Mesenteric fat pad (tissue), 1 donor: ENCODE data around the gene ZSCAN5C. TPM values are rescaled to one million over a fixed set of nuclear protein-coding genes. Genes with fewer than 3 reads are reported as not detected.
A peak's percentile ranks its signal among the peaks of the same experiment; 100 is the strongest.
"Not testable (repeated sequence)": the region's sequence is repeated elsewhere in the genome, so short reads cannot be mapped to it uniquely, and the experiment has no call there.

Experiments used
- DNase-seq: peaks from one replicate; pipeline ENCODE4 v3.0.0-alpha.2; 2020; ENCODE audit warnings: low spot score
- total RNA-seq: library from RNA; stranded (reverse); fragmentation: NEBNext Ultra II Directional; extraction: Animal tissue kit (Norgen Biotek cat#: 25700); gene quantifications from one replicate; pipeline ENCODE4 v1.2.1, GENCODE V29; 2021
- donor health status: DM: yes; HTN: yes; CAD: no.

The ZSCAN5C gene
- total RNA-seq, 1 donor from 2014 or later = not detected

DNA sequence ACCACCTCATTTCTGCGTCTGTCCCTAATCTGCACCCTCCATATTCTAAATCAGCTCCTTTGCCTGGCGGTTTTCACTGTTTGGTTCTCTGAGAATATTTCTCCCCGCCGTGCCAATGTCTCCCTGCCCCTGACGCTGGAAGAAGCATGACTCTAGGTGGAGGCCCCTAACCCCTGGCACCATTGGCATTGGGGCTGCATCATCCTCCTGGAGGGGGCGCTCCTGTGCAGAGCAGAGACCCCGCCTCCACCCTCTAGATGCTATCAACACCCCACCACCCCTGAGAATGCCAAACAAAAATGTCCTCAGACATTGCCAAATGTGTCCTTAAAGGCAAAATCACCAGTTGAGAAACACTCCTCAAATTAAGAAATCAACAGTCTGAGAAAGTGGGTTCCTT is 11.0 kb upstream of the ZSCAN5C start:
- no peak for DNase-seq

DNA sequence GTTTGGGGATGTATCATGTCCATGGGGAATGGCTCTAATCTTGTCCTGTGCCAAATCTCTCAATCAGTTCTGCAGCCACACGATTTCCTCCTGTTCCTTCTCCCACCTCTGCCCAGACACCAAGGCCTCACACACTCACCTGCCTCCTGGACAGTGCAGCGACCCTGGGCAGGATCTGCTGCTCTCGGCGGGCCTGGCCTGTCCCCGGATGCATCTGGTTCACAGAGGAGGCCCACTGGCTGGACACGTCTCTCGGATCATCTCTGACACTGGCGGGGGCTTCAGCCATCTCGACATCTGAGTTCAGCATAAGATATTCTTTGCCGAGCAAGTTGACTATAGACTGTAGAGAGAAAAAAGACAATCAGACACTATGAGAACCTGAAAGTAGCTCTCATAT is 10.4 kb upstream of the ZSCAN5C start:
- no peak for DNase-seq

DNA sequence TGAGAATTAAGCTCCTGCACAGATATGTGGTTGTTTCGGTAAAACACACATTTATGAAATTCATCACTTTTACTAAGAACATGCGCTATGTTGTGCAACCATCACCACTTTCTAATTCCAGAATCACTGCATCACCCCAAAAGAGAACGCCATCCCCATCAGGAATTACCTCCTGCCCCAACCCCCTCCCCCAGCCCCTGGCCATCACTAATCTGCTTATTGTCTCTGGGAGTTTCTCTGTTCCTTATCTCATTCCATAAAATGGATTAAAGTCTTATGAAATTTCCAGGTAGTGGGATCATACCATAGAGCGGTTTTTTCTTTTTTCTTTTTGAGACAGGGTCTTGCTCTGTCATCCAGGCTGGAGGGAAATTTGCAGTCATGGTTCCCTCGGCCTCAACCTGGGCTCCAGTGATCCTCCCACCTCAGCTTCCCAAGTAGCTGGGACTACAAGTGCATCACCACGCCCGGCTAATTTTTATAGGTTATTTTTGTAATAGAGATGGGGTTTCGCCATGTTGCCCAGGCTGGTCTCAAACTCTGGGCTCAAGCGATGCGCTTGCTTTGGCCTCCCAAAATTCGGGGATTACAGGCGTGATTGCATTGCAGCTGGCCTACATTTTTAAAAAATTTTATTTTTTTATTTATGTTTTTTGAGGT is 8.0 kb upstream of the ZSCAN5C start:
- no peak for DNase-seq

DNA sequence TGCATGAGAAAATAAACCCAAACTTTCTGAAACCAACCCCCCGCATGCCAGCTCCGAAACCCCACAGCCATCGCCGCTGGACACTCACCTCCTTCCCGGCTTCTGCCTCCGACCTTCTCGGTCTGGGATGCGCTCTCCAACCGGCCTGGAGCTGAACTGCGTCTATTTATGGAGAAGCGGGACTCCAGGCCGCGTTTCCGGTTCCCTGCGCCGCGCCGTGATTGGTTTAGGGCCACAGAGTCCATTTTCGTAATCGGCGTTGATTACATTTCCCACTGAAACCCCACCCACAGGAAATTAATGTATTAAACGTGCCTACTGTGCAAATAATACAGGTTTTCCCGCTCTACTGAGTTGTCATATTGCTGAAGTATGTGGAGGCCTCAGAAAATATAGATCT is 4.4 kb upstream of the ZSCAN5C start, which contains the start of gene ZSCAN5B:
Gene ZSCAN5B (minus strand): TSS at position 138 of the 400 bp plus-strand sequence. CDS start 4,731 bp downstream, outside the sequence.
- not testable (repeated sequence) for DNase-seq

DNA sequence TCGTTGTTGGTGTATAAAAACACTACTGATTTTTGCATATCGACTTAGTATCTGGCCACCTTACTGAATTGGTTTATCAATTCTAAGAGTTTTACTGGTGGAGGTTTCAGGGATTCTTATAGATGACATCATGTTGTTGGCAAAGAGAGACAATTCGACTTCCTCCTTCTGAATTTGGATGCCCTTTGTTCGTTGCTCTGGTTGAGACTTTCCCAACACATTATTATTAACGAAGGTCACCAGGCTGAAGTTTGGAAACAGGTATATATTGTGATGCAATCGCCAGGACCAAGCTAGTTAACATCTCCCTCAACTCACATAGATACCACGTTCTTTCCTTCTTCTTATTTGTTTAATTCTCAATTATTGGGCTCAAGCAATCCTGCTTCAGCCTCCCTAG is 2.4 kb upstream of the ZSCAN5C start:
- DNase-seq = no peak

DNA sequence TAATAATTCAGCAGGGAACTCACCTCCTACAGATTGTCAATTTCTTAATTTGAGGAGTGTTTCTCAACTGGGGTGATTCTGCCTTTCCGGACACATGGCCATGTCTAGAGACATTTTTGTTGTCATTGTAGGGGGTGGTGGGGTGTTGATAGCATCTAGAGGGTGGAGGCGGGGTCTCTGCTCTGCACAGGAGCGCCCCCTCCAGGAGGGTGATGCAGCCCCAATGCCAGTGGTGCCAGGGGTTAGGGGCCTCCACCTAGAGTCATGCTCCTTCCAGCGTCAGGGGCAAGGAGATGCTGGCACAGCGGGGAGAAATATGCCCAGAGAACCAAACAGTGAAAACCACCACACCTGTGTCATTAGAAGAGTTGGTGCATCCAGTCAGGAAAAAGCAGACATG is 5.5 kb downstream of the ZSCAN5C start:
- DNase-seq = peak; percentile 28

DNA sequence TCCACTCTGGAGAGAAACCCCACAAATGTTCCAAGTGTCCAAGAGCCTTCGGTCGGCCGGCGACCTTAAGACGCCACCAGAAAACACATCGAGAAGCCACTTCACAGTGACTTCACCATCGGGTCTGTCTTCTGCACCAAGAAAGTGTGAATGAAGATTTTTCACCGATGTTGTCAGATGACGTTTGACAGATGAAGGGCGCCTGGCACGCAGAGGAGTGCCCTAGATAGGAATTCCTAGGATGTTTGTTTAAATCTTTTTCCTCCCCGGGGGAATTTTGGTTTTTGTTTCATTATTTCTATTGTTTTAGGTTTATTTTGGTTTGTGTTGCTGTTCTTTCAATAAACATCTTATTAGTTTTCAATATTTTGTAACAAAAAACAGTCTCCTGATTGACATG is 7.0 kb downstream of the ZSCAN5C start:
- DNase-seq = no peak

DNA sequence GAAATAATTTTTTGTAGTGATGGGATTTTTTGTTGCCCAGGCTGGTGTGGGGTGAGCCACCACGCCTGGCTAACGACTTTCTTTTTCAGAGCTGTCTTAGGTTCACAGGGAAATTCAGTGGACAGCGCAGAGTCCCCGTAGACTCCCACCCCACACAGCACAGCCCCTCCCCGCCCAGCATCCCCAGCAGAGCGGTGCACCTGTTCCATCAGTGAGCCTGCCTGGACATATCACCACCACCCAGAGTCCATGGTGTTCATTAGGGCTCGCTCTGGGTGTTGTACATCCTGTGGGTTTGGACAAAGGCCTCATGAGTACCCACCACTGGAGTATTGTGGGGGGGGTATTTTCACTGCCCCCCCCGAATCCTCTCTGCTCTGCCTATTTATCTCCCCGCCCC is 8.0 kb downstream of the ZSCAN5C start:
- peak; percentile 53 for DNase-seq

DNA sequence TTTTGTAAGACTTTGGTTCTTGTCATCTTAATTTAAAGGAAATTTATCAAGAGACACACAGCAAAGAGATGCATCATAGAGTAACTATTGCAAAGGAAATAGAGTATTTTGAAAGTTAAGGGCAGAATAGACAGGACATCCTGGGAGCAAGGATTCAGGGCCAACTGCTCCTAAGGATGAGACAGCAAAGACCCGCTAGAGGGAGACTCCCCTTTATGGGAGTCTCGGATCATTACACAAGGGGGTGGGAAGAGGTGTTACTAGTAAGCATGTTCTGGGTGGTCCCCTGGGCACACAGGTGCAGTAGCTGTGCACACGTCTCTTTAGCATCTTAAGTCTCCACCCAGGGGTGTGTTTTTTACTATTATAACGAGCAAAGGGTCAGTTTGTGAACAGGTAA is 9.6 kb downstream of the ZSCAN5C start:
- DNase-seq = peak; percentile 16

DNA sequence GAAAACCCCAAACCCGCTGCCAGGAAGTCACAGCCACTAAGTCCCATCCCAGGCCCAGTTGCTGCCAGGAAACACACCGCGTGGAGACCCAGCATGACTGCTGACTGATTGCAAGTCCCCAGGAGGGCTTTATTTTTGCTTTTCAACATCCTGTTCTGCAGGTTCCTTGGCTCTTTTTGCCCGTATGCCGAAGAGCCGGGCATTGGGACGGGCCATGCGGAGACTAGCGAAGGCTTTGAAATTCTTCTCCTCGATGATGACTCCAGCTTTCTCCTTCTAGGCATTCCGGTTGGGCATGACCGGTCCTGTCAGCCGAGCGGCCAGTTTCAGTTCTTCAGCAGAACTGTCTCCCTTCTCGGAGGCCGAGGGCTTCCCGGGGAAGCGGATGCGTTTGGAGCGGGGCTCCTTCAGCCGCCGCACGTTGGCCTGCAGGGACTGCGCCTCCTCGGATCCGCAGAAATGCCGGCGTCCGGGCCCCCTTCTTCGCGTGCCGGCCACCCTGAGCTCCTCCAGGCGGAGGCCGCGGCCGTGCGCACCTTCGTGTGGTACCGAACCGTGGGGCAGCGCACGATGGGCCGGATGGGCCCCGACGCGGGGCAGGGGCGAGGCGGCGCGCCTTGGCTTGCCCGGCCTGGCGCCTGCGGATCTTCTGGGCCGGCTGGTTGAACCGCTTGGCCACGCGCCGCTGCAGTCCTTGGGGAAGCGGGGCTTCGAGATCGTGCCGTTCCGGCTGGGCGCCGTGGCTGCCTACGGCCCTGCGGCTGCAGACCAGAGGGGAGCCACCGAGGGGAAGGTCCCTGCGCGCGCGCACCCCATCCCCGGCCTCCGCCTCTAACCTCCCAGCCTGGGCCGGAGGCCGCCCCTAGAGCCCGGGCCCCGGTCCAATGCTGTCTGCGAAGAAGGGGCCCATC is 15.2 kb downstream of the ZSCAN5C start:
- peak; percentile 87 for DNase-seq

DNA sequence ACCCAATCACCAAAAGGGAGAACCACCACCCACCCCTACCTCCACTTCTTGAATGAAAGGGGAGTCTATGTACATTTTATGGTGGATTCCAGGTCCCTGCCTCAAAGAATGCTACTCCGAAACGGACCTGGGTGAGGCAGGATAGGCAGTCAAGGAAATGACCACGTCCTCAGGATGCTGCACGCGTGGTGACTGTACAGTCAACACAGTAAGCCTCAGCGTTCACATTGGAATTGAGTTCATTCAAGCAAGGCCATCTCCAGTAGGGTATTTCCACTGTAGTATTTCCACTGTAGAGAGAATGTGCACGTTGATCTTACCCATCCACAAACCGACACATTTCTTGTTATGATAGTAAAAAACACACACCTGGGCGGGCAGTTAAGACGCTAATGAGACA is 16.9 kb downstream of the ZSCAN5C start:
- DNase-seq = peak; percentile 33

DNA sequence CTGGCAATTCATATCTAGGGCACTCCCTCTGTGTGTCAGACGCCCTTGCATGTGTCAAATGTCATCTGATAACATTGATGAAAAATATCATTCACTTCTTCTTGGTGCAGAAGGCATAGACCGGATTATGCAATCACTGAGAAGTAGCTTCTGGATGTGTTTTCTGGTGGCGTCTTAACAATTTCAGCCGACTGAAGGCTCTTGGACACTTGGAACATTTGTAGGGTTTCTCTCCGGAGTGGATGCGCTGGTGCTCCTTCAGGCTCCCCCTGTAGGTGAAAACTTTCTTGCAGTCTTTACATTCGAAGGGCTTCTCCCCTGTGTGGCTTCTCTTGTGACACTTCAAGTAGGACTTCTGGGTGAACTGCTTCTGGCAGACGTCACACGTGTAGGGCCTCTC is 19.4 kb downstream of the ZSCAN5C start:
- not testable (repeated sequence) for DNase-seq

DNA sequence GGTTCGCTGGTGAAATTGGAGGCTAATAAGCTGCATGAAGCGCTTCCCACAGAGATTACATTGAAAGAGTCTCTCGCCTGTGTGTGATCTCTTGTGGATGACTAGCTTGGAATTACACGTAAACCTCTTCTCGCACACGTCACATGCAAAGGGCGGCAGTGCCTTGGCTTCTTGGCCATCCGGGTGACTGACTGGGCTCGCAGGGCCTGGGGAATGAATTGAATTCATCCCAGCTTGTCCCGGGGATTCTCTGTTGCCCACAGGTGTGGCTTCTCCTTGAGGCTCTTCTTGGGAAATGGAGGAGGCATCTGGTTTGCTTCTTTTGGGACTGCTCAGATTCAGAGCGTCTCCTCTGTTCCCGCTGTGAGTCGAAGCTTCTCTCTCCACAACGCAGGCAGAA is 19.8 kb downstream of the ZSCAN5C start:
- peak; percentile 82 for DNase-seq

DNA sequence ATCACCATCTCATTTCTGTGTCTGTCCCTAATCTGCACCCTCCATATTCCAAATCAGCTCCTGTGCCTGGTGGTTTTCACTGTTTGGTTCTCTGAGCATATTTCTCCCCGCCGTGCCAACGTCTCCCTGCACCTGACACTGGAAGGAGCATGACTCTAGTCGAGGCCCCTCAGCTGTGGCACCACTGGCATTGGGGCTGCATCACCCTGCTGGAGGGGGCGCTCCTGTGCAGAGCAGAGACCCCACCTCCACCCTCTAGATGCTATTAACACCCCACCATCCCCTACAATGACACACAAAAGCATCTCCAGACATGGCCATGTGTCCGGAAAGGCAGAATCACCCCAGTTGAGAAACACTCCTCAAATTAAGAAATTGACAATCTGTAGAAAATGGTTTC is 20.8 kb downstream of the ZSCAN5C start:
- peak; percentile 49 for DNase-seq

DNA sequence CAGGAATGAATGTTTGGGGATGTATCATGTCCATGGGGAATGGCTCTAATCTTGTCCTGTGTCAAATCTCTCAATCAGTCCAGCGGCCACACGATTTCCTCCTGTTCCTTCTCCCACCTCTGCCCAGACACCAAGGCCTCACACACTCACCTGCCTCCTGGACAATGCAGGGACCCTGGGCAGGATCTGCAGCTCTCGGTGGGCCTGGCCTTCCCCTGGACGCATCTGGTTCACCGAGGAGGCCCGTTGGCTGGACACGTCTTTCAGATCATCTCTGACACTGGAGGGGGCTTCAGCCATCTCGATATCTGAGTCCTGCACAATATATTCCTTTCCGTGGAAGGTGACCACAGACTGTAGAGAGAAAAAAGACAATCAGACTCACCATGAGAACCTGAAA is 21.4 kb downstream of the ZSCAN5C start:
- peak; percentile 69 for DNase-seq

DNA sequence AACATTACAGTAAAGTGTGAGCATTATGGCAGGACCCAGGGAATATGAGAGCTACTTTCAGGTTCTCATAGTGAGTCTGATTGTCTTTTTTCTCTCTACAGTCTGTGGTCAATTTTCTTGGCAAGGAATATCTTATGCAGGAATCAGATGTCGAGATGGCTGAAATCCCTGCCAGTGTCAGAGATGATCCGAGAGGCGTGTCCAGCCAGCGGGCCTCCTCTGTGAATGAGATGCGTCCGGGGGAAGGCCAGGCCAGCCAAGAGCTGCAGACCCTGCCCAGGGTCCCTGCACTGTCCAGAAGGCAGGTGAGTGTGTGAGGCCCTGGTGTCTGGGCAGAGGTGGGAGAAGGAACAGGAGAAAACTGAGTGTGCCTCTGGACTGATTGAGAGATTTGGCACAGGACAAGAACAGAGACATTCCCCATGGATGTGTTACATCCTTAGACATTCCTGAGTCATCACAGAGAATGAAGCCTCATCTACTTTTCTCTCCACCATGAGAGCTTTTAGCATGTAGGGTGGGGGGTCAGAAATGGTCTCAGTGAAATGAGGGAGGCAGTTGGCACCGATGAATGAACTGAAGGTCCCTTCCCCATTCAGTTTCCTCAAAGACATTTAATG is 43.2 kb downstream of the ZSCAN5C start:
- DNase-seq = no peak

DNA sequence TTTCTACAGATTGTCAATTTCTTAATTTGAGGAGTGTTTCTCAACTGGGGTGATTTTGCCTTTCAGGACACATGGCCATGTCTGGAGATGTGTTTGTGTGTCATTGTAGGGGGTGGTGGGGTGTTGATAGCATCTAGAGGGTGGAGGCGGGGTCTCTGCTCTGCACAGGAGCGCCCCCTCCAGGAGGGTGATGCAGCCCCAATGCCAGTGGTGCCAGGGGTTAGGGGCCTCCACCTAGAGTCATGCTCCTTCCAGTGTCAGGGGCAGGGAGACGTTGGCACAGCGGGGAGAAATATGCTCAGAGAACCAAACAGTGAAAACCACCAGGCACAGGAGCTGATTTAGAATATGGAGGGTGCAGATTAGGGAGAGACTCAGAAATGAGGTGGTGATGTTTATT is 43.7 kb downstream of the ZSCAN5C start:
- not testable (repeated sequence) for DNase-seq

DNA sequence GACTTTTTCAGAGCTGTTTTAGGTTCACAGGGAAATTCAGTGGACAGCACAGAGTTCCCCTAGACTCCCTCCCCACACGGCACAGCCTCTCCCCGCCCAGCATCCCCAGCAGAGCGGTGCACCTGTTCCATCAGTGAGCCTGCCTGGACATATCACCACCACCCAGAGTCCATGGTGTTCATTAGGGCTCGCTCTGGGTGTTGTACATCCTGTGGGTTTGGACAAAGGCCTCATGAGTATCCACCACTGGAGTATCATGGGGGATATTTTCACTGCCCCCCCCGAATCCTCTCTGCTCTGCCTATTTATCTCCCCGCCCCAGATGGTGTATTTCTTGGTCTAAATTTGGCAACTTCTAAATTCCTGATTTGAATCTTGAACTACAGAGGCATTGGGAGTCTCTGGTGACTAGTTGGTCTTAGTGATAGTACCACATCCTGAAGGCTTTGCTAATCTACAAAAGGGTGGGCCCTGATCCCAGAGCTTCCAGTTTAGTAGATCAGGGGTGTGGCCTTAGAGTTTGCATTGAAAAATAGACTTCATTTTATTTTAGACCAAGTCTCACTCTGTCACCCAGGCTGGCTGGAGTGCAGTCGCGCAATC is 46.8 kb downstream of the ZSCAN5C start:
- not testable (repeated sequence) for DNase-seq

DNA sequence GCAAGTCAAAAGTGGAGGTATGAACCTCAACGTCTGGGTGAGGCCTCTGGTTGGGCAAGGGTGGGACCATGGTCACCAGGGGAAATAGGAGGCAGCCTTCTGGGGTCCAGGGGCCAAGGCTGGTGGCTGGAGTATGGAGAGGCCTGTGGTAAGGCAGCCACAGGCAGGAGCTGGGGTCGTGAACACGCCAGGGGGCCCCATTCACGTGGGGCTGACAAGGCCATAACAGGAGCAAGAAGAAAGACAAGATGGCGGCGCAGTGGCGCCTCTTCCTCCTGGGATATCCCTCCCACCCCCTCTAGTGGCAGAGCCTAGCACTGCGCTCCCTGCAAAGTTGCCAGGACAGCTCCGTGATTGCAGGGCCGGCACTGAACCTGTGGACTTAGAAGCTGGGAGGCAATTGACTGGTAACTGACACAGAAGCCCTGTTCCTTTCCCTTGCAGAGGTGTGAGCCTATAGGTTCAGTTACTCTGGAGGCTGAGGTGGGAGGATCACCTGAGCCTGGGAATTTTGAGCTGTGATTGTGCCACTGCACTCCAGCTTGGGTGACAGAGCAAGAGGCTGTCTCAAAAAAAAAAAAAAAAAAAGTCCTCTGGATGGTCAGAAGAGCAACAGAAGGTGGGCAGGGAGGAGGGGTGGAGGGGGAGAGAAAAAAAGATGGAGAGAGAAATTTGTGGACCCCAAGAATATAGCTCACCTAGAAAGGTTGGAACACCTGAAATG is 50.8 kb downstream of the ZSCAN5C start:
- no peak for DNase-seq

DNA sequence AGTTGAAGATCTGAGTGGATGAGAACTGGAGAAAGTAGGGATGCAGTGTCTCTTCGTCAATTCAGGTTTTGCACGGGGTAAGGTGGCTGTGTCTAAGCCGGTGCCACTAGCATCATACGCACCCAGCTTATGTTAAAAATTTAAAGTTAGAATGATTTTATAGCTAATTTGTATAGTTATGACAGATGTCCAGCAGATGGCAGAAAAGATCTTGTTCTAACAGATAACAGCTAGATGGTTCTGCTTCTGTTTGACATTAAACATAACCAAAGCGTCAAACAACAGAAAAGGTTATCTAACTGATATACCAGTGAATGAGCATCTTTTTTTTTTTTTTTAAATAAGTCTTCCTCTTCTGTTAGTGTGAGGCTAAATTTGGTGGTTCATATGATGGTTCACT is 51.7 kb downstream of the ZSCAN5C start:
- no peak for DNase-seq

DNA sequence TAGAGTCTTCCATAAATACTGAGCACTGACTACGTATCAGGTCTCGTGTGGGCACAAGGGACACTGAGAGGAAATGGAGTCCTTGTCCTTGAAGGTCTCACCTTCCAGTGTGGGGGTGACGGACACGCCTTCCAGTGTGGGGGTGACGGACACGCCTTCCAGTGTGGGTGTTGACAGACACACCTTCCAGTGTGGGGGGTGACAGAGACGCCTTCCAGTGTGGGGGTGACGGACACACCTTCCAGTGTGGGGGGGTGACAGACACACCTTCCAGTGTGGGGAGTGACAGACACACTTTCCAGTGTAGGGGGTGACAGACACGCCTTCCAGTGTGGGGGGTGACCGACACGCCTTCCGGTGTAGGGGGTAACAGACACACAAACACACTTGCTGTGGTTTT is 56.2 kb downstream of the ZSCAN5C start:
- no peak for DNase-seq
